WI38 (cell line): ENCODE measurements around the gene PDZRN4.
"Not testable (repeated sequence)": the region's sequence is repeated elsewhere in the genome, so short reads cannot be mapped to it uniquely, and the experiment has no call there.

ENCODE experiments used
- H3K4me3 ChIP-seq: 2 replicates; pipeline ENCODE4 v1.5.1; 2011; ENCODE audit warnings: low read depth, mild to moderate bottlenecking, control low read depth, low read length
- CTCF ChIP-seq: IDR thresholded peaks from 2 replicates; pipeline ENCODE4 v1.5.1; 2012; ENCODE audit warnings: low read depth, mild to moderate bottlenecking, control low read depth, low read length

PDZRN4 gene

DNA sequence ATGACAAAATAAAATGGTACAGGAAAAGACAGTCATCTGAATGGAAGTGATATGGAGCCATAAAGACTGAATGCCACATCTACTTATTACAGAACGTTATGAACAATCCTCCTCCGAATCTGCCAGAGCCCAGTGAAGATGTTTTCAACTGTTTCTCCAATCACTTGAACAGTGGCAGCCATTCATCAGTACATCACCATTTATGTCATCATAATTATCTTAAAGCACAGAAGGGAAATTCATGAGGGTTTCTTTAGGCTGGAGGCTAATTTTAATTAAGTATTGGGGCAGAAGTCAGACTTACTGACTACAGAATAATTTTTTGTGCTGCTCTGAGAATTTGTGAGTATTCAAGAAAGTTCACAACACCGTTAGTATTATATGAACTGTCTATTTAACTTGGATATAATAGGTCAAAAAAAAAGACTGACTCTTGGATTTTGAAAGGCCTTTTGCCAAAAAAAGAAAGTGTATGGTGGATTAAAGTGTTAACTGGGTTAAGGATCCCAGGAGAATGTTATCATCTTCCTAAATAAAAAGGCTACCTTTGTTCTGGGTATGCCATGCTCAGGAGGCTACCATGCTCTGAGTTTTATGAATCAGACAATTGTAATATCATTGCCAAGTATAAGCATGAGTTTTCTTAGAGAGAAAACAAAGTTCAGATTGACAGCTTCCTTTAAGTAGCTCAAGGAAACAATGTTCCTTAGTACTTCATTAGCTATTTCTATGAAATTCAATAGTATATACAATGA, 40.1 kb downstream of the PDZRN4 start:
- TF ChIP-seq CTCF = no peak
- H3K4me3 ChIP-seq = no peak overlapping the region

DNA sequence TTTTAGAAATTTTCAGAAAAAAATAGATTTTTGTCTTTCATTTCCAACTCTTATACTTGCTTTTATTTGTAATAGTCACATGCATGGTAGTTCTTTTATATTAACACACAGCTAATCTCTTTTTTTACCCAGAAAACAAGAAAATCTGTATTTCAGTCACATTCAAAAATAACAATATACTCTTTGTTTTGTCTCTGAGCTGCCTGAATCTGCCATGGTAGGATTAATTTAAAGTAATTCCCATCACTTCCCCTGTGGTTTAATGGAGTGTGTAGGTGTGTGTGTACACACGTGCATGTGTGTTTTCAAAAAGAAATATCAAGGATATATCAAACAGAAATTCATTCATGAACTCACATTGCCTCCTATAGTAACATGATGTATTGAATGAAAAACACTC, 42.6 kb downstream of the PDZRN4 start:
- no peak for TF ChIP-seq CTCF

DNA sequence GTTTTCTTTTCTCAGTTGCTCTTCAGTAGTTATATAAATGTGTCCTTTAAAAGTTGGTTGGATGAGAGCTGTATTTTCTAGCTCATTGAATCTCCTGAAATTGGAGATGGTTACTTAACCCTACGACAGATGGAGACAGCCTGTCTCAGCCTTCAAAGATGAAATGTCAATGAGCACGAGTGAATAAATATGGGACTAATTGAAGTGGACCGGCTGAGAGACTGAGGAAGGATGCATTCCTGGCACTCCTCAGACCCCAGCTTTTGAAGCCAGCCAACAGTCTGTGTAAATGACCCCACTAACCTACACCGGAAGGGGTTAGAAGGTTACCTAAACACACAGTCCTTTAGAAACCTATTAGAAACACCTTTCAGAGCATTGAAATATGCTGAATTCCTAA, 46.6 kb downstream of the PDZRN4 start:
- no peak overlapping the region for H3K4me3 ChIP-seq
- no peak for TF ChIP-seq CTCF

More for the DNA sequence above, 42.6 kb downstream of the PDZRN4 start:
- no peak overlapping the region for H3K4me3 ChIP-seq

DNA sequence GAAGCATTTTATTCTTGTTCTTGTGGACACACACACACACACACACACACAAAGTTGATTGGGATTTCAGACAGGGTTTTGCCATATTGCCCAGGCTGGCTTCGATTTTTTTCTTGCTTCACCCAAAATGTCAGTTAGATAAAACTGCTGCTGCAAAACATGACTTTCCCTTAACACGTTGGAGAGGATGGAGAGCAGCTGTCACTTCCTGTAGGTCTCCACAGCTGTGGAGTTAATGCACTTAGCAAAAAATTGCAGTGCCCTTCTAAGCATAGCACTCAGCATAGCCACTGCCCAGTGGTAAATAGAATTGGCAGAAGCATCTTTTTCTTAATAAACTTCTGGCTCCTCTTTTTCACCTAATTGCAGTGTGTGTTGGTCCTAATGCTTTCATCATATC, 54.5 kb downstream of the PDZRN4 start:
- no peak for TF ChIP-seq CTCF
- H3K4me3 ChIP-seq = no peak overlapping the region

GRCh38 chr12:41248391-41248790, 60.3 kb downstream of the PDZRN4 start:
- TF ChIP-seq CTCF = no peak
- H3K4me3 ChIP-seq = no peak overlapping the region

- H3K4me3 ChIP-seq = no peak overlapping the region
- no peak for TF ChIP-seq CTCF
Measured at GRCh38 chr12:41250748-41251147, 62.6 kb downstream of the PDZRN4 start.

DNA sequence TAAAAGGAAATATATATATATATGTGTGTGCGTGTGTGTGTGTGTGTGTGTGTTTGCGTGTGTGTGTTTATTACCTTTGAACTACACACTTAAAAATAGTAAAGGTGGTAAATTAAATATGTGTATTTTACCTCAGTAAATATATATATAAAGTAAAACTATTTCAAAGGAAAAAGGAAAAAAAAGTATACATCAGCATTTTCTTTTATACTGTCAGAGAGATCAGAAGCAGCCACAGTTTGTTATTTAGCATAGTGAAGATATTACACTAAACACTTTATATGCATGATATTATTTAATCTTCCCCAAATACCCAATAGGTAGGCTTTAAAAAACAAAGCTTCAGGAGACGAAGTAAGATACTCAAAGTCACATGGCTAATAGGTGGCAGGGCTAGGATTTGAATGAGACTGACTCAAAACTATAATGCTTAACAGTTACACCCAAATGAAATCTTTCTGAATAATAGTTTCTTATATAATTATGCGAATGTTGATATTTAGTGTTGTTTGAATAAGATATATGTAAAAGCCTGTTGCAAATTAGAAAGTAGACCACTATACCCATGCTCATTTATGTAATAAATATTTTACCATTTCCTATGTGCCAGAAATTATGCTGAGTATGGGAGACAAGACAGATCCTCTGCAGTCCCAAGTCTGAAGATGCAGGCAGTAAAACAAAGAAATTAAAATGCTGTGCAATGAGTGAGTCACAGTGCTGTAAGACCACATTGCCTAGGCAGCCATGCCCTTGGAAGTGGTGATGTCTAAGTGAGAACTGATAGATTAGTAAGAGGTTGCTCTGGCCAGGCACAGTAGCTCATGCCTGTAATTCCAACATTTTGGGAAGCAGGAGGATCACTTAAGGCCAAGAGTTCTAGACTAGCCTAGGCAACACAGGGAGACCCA, 66.1 kb downstream of the PDZRN4 start:
- H3K4me3 ChIP-seq = no peak overlapping the region

GRCh38 chr12:41263196-41263595, 75.1 kb downstream of the PDZRN4 start:
- not testable (repeated sequence) for H3K4me3 ChIP-seq

More for the DNA sequence above, 66.1 kb downstream of the PDZRN4 start:
- TF ChIP-seq CTCF = no peak
